Measurements from ENCODE around the gene CELA2B.
"Not testable (repeated sequence)": the region's sequence is repeated elsewhere in the genome, so short reads cannot be mapped to it uniquely, and the experiment has no call there.

The CELA2B gene

GRCh38 chr1:15459771-15460707 is 15.9 kb upstream of the CELA2B start:
- ATAC-seq: peak; percentile 66

GRCh38 chr1:15460708-15461095 is 15.2 kb upstream of the CELA2B start:
- TF ChIP-seq, protein P1, sequence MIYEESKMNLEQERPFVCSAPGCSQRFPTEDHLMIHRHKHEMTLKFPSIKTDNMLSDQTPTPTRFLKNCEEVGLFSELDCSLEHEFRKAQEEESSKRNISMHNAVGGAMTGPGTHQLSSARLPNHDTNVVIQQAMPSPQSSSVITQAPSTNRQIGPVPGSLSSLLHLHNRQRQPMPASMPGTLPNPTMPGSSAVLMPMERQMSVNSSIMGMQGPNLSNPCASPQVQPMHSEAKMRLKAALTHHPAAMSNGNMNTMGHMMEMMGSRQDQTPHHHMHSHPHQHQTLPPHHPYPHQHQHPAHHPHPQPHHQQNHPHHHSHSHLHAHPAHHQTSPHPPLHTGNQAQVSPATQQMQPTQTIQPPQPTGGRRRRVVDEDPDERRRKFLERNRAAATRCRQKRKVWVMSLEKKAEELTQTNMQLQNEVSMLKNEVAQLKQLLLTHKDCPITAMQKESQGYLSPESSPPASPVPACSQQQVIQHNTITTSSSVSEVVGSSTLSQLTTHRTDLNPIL (CRISPR knock-in tag; IDR thresholded peaks at IDR 0.05; ENCODE audit: low read depth): no peak
- TF ChIP-seq ISL1 (CRISPR knock-in tag; IDR thresholded peaks at IDR 0.05) (no peak), ESRRG (CRISPR knock-in tag; IDR thresholded peaks at IDR 0.05) (no peak), ZFP3 (CRISPR knock-in tag; IDR thresholded peaks at IDR 0.05) (no peak), BACH2 (CRISPR knock-in tag; IDR thresholded peaks at IDR 0.05; ENCODE audit: borderline replicate concordance) (no peak), ZFP30 (CRISPR knock-in tag; IDR thresholded peaks at IDR 0.05) (no peak), CSRNP3 (CRISPR knock-in tag; IDR thresholded peaks at IDR 0.05) (no peak), ZNF565 (CRISPR knock-in tag; conservative IDR thresholded peaks at IDR 0.05; ENCODE audit: low read depth) (no peak), GLIS3 (CRISPR knock-in tag; IDR thresholded peaks at IDR 0.05) (no peak), CSDC2 (CRISPR knock-in tag; IDR thresholded peaks at IDR 0.05) (no peak), SNAI2 (CRISPR knock-in tag; IDR thresholded peaks at IDR 0.05) (no peak), TCF4 (CRISPR knock-in tag; IDR thresholded peaks at IDR 0.05; ENCODE audit: borderline replicate concordance) (no peak)
- ATAC-seq: no peak

More at GRCh38 chr1:15459771-15460707, 15.9 kb upstream of the CELA2B start:
- TF ChIP-seq ZNF565 (CRISPR knock-in tag; conservative IDR thresholded peaks at IDR 0.05; ENCODE audit: low read depth) (no peak), ISL1 (CRISPR knock-in tag; IDR thresholded peaks at IDR 0.05) (peak; percentile 32)

DNA sequence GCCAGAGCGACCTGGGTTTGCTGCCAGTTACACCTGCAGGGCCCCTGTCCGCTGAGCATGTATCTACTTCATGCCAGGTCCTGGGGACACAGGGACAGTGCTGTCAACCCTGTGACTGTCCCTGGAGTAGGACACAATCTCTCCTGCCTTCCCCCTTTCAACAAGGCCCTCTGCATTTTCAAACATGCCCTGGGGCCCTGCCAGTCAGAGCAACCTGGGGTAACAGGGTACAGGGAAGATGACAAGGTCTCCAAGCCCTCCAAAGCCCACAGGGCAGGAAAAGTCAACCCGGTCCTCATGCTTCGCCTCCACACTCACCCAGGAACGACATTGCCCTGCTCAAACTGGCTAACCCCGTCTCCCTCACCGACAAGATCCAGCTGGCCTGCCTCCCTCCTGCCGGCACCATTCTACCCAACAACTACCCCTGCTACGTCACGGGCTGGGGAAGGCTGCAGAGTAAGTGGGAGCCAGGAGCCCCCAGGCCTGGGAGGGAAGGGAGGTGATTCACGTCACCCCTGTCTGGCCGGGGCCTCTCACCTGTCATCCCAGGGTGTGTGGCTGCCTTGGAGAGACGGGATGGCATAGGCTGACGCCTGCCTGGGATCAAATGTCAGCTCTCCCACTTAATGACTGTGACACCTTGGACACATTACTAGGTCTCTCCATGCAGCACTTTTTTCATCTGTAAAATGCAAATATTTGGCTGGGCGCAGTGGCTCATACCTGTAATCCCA is 12.7 kb upstream of the CELA2B start:
- not testable (repeated sequence) for ATAC-seq

DNA sequence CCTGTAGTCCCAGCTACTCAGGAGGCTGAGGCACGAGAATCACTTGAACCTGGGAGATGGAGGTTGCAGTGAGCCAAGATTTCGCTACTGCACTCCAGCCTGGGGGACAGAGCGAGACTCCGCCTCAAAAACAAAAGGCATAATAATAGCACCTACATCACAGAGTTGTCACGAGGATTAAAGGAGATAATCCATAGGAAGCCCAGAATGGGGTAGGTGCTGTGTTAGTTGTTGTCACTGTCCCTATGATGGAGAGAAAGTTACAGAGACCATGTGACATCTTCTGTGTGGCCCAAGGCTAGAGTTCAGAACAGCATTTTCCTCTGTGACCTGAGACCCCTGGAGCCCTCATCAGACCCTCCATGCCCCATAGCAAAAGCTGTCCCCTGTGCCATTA is 12.0 kb upstream of the CELA2B start:
- not testable (repeated sequence) for ATAC-seq

DNA sequence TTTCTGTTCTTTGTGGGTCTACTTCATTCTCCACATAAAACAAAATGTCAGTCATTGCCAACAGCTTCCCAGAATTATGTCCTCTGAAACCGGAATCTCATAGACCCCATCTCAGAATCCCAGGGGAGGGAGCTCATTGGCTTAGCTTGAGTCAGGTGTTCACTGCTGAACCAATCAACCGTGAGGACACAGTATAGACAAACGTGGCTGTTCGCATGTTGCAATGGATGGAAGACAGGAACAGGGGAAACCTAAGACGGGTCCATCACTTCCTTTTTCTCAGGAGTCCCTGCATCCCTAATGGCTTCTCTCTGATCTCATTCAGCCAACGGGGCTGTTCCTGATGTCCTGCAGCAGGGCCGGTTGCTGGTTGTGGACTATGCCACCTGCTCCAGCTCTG is 10.2 kb upstream of the CELA2B start:
- TF ChIP-seq, protein P1 (CRISPR knock-in tag; IDR thresholded peaks at IDR 0.05; ENCODE audit: low read depth): no peak
- TF ChIP-seq RARB (CRISPR knock-in tag; IDR thresholded peaks at IDR 0.05) (no peak), ZNF70 (CRISPR knock-in tag; IDR thresholded peaks at IDR 0.05) (no peak), ESRRG (CRISPR knock-in tag; IDR thresholded peaks at IDR 0.05) (no peak), ZFP30 (CRISPR knock-in tag; IDR thresholded peaks at IDR 0.05) (no peak), PATZ1 (CRISPR knock-in tag; IDR thresholded peaks at IDR 0.05; ENCODE audit: borderline replicate concordance) (no peak), BACH2 (CRISPR knock-in tag; IDR thresholded peaks at IDR 0.05; ENCODE audit: borderline replicate concordance) (no peak), TCF4 (CRISPR knock-in tag; IDR thresholded peaks at IDR 0.05; ENCODE audit: borderline replicate concordance) (no peak), OSR1 (CRISPR knock-in tag; IDR thresholded peaks at IDR 0.05) (no peak), ZNF565 (CRISPR knock-in tag; conservative IDR thresholded peaks at IDR 0.05; ENCODE audit: low read depth) (no peak), GLIS3 (CRISPR knock-in tag; IDR thresholded peaks at IDR 0.05) (no peak), ZC3H10 (CRISPR knock-in tag; IDR thresholded peaks at IDR 0.05) (no peak)
- no peak for ATAC-seq

- ATAC-seq: not testable (repeated sequence)
Measured at GRCh38 chr1:15466955-15467625, 8.8 kb upstream of the CELA2B start.
